HepG2 (cell line): ENCODE results near the gene ZNF683. TPM values are rescaled to one million over a fixed set of nuclear protein-coding genes. Genes with fewer than 3 reads are reported as not detected.

Source experiments
- ATF1 ChIP-seq: IDR thresholded peaks from 2 replicates; pipeline ENCODE4 v1.6.1; 2016; ENCODE audit warnings: mild to moderate bottlenecking, control low read depth
- ATRX ChIP-seq: sonication (generic); formaldehyde crosslinking; IDR thresholded peaks from 2 replicates; pipeline ENCODE4 v1.4.0; 2020; ENCODE audit warnings: missing genetic modification reagents, borderline replicate concordance
- BORCS8-MEF2B ChIP-seq: sonication (generic); formaldehyde crosslinking; IDR thresholded peaks from 2 replicates; pipeline ENCODE4 v1.8.0; 2022; ENCODE audit warnings: mild to moderate bottlenecking, missing genetic modification reagents
- DPF2 ChIP-seq: sonication (generic); formaldehyde crosslinking; IDR thresholded peaks from 2 replicates; pipeline ENCODE4 v1.4.0; 2020; ENCODE audit warnings: mild to moderate bottlenecking, low read depth, missing genetic modification reagents, borderline replicate concordance
- ELF4 ChIP-seq: sonication (generic); formaldehyde crosslinking; IDR thresholded peaks from 2 replicates; pipeline ENCODE4 v1.5.0; 2020; ENCODE audit warnings: missing genetic modification reagents, mild to moderate bottlenecking, moderate library complexity, borderline replicate concordance
- FOXA3 ChIP-seq: IDR thresholded peaks from 2 replicates; pipeline ENCODE4 v1.6.1; 2016; ENCODE audit warnings: missing genetic modification reagents, missing compliant biosample characterization
- HHEX ChIP-seq: IDR thresholded peaks from 2 replicates; pipeline ENCODE4 v1.6.1; 2016; ENCODE audit warnings: control low read depth
- HNRNPUL1 ChIP-seq: fragments of 200-400 bp; formaldehyde crosslinking; IDR thresholded peaks from 2 replicates; pipeline ENCODE4 v1.6.1; 2017; ENCODE audit warnings: low read depth, mild to moderate bottlenecking, low read length, moderate library complexity
- POLR2AphosphoS5 ChIP-seq: IDR thresholded peaks from 2 replicates; pipeline ENCODE4 v1.6.1; 2012; ENCODE audit warnings: low read depth, low read length
- PRMT3 ChIP-seq: sonication (generic); formaldehyde crosslinking; IDR thresholded peaks from 2 replicates; pipeline ENCODE4 v1.8.1; 2022; ENCODE audit warnings: low read depth, mild to moderate bottlenecking, moderate library complexity, missing genetic modification reagents, borderline replicate concordance
- SCMH1 ChIP-seq: sonication (generic); formaldehyde crosslinking; IDR thresholded peaks from 2 replicates; pipeline ENCODE4 v1.9.0; 2021; ENCODE audit warnings: missing genetic modification reagents, mild to moderate bottlenecking, borderline replicate concordance
- SNRNP70 ChIP-seq: fragments of 200-400 bp; formaldehyde crosslinking; IDR thresholded peaks from 2 replicates; pipeline ENCODE4 v1.6.1; 2017; ENCODE audit warnings: mild to moderate bottlenecking, low read depth, low read length, moderate library complexity
- TBX3 ChIP-seq: fragments of 450-650 bp; IDR thresholded peaks from 2 replicates; pipeline ENCODE4 v1.6.1; 2017; ENCODE audit warnings: antibody characterized with exemption, mild to moderate bottlenecking, inconsistent platforms, borderline replicate concordance
- ZNF282 ChIP-seq: fragments of 450-650 bp; IDR thresholded peaks from 2 replicates; pipeline ENCODE4 v1.6.1; 2018; ENCODE audit not compliant: partially characterized antibody
- ZNF354B ChIP-seq: sonication (generic); formaldehyde crosslinking; IDR thresholded peaks from 2 replicates; pipeline ENCODE4 v1.8.0; 2022; ENCODE audit warnings: mild to moderate bottlenecking, missing genetic modification reagents
- ZNF441 ChIP-seq: sonication (generic); formaldehyde crosslinking; IDR thresholded peaks from 2 replicates; pipeline ENCODE4 v1.7.0; 2021; ENCODE audit warnings: missing genetic modification reagents, borderline replicate concordance
- ZNF652 ChIP-seq: IDR thresholded peaks from 2 replicates; pipeline ENCODE4 v1.6.1; 2016; ENCODE audit warnings: low read depth, borderline replicate concordance
- polyA plus RNA-seq, 8 experiments: library from polyadenylated mRNA; depleted of rRNA in 3 of 8; stranded (reverse) in 7 of 8; unstranded in 1 of 8; fragments of >200 nt; fragmentation: Illumina TruSeq in 4 of 8; extraction: Trizol in 4 of 8; gene quantifications; 2 replicates each; pipeline versions ENCODE4 v1.2.1 to v1.2.3, GENCODE V29; 2011 to 2016; ENCODE audit warnings: low read depth in 4 of 8, missing spikeins in 1 of 8, mixed read lengths in 1 of 8; ENCODE audit not compliant: insufficient read depth in 1 of 8
- total RNA-seq, 5 experiments: library from RNA; depleted of rRNA; stranded (reverse); fragments of >200 nt; fragmentation: Illumina TruSeq; extraction: Trizol; gene quantifications; 2 replicates each; pipeline ENCODE4 v1.2.3, GENCODE V29; 2016; ENCODE audit warnings: low read depth in 1 of 5
- TF ChIP-seq, protein P1 (sequence below): sonication (generic); formaldehyde crosslinking; IDR thresholded peaks from 2 replicates; pipeline ENCODE4 v1.5.0; 2020; ENCODE audit warnings: missing genetic modification reagents
- TF ChIP-seq, protein P2 (sequence below): sonication (generic); formaldehyde crosslinking; conservative IDR thresholded peaks from 2 replicates; pipeline ENCODE4 v1.8.1; 2023; ENCODE audit warnings: missing genetic modification reagents
- TF ChIP-seq, protein P3 (sequence below): sonication (generic); formaldehyde crosslinking; IDR thresholded peaks from 2 replicates; pipeline ENCODE4 v1.9.0; 2022; ENCODE audit warnings: missing genetic modification reagents, mild to moderate bottlenecking, borderline replicate concordance
- TF ChIP-seq, protein P4 (sequence below): IDR thresholded peaks from 2 replicates; pipeline ENCODE4 v1.6.1; 2016; ENCODE audit warnings: low read depth, control low read depth
- TF ChIP-seq, protein P5 (sequence below): sonication (generic); formaldehyde crosslinking; IDR thresholded peaks from 2 replicates; pipeline ENCODE4 v1.8.0; 2022; ENCODE audit warnings: missing genetic modification reagents, mild to moderate bottlenecking, inconsistent platforms, borderline replicate concordance

The ZNF683 gene
- total and polyA plus RNA-seq, 2 of the 13 experiments (the other 11 are each of a cell fraction or from before 2014, with no cell fraction given): not detected

DNA sequence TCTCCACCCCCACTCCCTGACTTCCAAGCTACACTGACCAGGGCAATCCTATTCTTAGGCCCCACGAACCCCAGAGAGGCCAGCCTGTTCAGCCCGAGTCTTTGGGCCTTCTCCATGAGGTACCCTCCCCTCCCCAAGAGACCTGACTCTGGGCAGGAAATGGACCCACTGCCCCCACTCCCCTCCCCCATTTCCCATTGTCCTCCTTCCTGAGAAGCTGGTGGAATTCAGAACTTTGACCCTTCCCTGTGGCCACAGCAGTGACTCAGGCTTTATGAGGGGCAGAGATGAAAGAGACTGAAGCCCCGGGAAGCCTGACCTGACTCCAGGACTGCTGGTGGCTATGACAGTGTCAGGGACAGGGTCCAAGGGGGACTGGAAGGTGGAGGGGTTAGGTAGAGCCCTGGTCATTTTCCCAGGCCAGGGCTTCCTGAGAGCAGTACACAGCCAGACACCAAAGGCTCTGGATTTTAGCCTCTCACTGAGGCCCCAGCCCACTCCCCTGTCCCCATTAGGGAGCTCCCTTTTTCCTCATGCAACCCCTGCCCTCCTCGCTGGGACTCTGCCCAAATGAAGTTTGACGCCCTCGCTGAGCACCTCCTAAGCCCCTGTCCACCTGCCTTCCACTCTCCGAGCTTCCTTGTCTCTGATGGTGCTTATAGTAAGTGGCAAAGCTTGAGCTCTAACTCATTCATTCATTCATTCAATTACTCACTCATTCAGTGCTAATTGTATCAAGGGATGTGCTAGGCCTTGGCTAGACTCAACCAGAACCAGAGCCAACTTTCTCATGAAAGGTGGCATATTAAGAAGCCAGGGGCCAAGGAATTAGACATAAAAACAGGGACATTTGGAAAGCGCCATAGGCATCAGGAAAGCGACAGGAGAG, 21.6 kb downstream of the ZNF683 start (continued):
- TF ChIP-seq BORCS8-MEF2B (CRISPR knock-in tag): 0 out of 2 replicates have a peak, but pooled peaks have one; percentile 51
- TF ChIP-seq DPF2: peak; percentile 99
- TF ChIP-seq ZNF282: no peak
- TF ChIP-seq HNRNPUL1: no peak
- TF ChIP-seq, protein P1, sequence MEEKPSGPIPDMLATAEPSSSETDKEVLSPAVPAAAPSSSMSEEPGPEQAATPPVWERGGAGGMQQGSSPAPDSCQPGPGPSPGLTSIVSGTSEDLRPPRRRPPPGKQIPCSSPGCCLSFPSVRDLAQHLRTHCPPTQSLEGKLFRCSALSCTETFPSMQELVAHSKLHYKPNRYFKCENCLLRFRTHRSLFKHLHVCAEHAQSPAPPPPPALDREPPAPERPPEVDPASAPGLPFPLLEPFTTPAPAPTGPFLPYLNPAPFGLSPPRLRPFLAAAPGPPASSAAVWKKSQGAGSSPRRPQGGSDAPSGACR (CRISPR knock-in tag): peak; percentile 13; the same call in 1 of the 2 replicates
- no peak for TF ChIP-seq ATF1 (CRISPR knock-in tag)
- TF ChIP-seq, protein P2, sequence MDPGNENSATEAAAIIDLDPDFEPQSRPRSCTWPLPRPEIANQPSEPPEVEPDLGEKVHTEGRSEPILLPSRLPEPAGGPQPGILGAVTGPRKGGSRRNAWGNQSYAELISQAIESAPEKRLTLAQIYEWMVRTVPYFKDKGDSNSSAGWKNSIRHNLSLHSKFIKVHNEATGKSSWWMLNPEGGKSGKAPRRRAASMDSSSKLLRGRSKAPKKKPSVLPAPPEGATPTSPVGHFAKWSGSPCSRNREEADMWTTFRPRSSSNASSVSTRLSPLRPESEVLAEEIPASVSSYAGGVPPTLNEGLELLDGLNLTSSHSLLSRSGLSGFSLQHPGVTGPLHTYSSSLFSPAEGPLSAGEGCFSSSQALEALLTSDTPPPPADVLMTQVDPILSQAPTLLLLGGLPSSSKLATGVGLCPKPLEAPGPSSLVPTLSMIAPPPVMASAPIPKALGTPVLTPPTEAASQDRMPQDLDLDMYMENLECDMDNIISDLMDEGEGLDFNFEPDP (CRISPR knock-in tag): no peak
- no peak for TF ChIP-seq SCMH1
- TF ChIP-seq HHEX (CRISPR knock-in tag): peak; percentile 43; the same call in 1 of the 2 replicates
- no peak for TF ChIP-seq SNRNP70
- TF ChIP-seq PRMT3 (CRISPR knock-in tag): no peak
- TF ChIP-seq ZNF354B: no peak
- TF ChIP-seq FOXA3 (CRISPR knock-in tag): peak; percentile 74
- no peak for TF ChIP-seq ZNF441
- TF ChIP-seq TBX3: peak; percentile 71; the same call in 1 of the 2 replicates
- TF ChIP-seq, protein P3, sequence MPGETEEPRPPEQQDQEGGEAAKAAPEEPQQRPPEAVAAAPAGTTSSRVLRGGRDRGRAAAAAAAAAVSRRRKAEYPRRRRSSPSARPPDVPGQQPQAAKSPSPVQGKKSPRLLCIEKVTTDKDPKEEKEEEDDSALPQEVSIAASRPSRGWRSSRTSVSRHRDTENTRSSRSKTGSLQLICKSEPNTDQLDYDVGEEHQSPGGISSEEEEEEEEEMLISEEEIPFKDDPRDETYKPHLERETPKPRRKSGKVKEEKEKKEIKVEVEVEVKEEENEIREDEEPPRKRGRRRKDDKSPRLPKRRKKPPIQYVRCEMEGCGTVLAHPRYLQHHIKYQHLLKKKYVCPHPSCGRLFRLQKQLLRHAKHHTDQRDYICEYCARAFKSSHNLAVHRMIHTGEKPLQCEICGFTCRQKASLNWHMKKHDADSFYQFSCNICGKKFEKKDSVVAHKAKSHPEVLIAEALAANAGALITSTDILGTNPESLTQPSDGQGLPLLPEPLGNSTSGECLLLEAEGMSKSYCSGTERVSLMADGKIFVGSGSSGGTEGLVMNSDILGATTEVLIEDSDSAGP: peak; percentile 67
- TF ChIP-seq, protein P4, sequence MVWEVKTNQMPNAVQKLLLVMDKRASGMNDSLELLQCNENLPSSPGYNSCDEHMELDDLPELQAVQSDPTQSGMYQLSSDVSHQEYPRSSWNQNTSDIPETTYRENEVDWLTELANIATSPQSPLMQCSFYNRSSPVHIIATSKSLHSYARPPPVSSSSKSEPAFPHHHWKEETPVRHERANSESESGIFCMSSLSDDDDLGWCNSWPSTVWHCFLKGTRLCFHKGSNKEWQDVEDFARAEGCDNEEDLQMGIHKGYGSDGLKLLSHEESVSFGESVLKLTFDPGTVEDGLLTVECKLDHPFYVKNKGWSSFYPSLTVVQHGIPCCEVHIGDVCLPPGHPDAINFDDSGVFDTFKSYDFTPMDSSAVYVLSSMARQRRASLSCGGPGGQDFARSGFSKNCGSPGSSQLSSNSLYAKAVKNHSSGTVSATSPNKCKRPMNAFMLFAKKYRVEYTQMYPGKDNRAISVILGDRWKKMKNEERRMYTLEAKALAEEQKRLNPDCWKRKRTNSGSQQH (CRISPR knock-in tag): 0 out of 2 replicates have a peak, but pooled peaks have one; percentile 71
- TF ChIP-seq ELF4 (CRISPR knock-in tag): peak; percentile 66; the same call in 1 of the 2 replicates
- TF ChIP-seq, protein P5, sequence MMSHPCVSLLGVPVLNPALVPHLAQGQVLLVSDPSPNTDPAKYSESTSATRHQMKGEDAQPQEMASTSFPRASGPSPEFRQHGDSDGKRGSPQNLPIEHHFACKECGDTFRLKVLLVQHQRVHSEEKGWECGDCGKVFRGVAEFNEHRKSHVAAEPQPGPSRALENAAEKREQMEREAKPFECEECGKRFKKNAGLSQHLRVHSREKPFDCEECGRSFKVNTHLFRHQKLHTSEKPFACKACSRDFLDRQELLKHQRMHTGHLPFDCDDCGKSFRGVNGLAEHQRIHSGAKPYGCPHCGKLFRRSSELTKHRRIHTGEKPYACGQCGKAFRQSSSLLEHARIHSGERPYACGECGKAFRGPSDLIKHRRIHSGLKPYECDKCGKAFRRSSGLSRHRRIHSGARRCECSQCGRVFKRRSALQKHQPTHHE (CRISPR knock-in tag): peak; percentile 50; the same call in 1 of the 2 replicates
- TF ChIP-seq ZNF652 (CRISPR knock-in tag): no peak; the same call in 1 of the 2 replicates
- TF ChIP-seq POLR2AphosphoS5: peak; percentile 53; the same call in 1 of the 2 replicates
- TF ChIP-seq ATRX: no peak
